Fibroblast of pulmonary artery (primary cell): ENCODE data around the gene CAMK2G.
A peak's percentile ranks its signal among the peaks of the same experiment; 100 is the strongest.
"Not testable (repeated sequence)": the region's sequence is repeated elsewhere in the genome, so short reads cannot be mapped to it uniquely, and the experiment has no call there.

ENCODE experiments used
- DNase-seq: peaks from one replicate; pipeline ENCODE4 v3.0.0-alpha.2; 2010; ENCODE audit warnings: low read depth
- H3K4me3 ChIP-seq: replicated peaks from 2 replicates; pipeline ENCODE4 v1.5.1; 2011; ENCODE audit warnings: low read depth, mild to moderate bottlenecking, control low read depth, low read length, moderate library complexity
- TF ChIP-seq, protein P1 (sequence below): IDR thresholded peaks from 2 replicates; pipeline ENCODE4 v1.5.1; 2011; ENCODE audit warnings: mild to moderate bottlenecking, control low read depth, low read length, inconsistent platforms; ENCODE audit errors: missing control alignments

The CAMK2G gene

GRCh38 chr10:73838827-73839226 is 35.5 kb downstream of the CAMK2G start:
- DNase-seq = peak; percentile 11
- no peak overlapping the region for H3K4me3 ChIP-seq
- TF ChIP-seq, protein P1, sequence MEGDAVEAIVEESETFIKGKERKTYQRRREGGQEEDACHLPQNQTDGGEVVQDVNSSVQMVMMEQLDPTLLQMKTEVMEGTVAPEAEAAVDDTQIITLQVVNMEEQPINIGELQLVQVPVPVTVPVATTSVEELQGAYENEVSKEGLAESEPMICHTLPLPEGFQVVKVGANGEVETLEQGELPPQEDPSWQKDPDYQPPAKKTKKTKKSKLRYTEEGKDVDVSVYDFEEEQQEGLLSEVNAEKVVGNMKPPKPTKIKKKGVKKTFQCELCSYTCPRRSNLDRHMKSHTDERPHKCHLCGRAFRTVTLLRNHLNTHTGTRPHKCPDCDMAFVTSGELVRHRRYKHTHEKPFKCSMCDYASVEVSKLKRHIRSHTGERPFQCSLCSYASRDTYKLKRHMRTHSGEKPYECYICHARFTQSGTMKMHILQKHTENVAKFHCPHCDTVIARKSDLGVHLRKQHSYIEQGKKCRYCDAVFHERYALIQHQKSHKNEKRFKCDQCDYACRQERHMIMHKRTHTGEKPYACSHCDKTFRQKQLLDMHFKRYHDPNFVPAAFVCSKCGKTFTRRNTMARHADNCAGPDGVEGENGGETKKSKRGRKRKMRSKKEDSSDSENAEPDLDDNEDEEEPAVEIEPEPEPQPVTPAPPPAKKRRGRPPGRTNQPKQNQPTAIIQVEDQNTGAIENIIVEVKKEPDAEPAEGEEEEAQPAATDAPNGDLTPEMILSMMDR = no peak

DNA sequence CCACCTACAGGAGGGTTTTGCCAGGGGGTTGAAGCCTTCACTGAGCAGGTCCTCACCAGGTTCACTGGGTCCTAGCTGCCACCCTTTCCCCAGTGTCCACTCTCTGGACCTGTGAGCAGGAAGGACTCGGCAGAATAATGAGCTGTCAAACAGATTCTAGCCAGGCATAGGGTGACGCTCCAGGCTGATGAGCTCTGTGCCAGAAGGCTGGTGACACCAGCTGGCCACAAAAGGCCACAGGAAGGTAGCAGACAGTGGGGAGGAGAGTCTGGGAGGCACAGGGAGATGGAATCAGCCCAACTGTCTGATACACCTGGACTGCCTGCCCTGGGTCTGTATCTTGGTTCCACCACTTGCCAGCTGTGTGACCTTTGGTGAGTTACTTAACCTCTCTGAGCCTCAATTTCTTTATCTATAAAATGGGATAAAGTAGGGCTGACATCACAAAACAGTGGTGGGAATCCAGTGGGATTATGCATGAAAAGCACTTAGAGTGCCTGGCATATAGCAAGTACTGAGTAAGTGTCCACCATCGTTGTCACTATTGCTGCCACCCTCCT is 36.3 kb downstream of the CAMK2G start:
- TF ChIP-seq, protein P1 = no peak
- no peak overlapping the region for H3K4me3 ChIP-seq
- no peak for DNase-seq

DNA sequence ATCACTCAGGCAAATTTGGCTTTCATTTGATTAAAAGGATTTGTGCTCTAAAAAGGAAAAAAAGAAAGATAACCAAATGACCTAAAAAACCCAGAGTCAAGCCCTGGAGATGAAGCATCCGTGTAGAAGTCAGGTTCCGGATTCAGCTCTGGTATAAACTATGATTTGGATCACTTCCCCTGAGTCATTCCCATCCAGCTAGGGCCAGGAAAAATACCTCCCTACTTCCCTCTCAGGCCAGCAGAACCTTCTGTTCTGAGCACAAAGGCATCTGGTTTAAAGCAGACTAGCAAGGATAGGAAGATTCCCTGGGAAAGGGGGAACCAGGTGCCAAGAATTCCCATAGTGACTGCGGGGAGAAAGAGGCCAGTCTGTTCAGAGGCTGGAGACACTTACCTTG is 37.3 kb downstream of the CAMK2G start:
- peak; percentile 70 for DNase-seq
- H3K4me3 ChIP-seq = no peak overlapping the region
- TF ChIP-seq, protein P1 = no peak

DNA sequence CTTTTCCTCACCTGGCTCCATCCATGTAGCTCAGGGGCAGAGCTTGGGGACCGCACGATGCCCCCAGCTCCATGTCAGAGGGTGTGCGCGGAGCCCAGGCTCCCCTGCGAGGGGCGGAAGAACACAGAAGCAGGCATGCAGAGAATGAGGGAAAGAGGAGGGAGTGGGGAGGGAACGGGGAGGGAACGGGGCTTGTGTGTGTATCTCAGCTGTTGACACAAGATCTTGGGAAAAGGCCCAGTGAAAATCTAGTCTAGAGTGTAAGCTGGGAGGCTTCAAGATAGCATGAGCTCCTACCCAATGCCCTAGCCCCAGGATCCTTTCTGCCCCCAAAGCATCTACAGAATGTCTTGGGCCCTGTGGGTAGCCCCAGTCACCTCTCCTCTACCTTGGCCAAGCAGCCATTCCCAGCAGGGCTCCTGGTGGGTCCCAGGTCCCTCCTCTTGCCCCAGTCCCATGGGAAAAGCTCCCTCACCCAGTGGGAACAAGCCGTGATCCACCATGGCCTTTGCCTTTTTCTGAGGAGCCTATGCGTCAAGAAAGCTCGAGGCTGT is 37.9 kb downstream of the CAMK2G start:
- peak; percentile 49 for DNase-seq
- TF ChIP-seq, protein P1 = no peak
- H3K4me3 ChIP-seq = no peak overlapping the region

- not testable (repeated sequence) for DNase-seq, H3K4me3 ChIP-seq
Measured at GRCh38 chr10:73829090-73829489, 45.3 kb downstream of the CAMK2G start.

- TF ChIP-seq, protein P1 = no peak
- H3K4me3 ChIP-seq = no peak overlapping the region
- DNase-seq = no peak
Measured at GRCh38 chr10:73828161-73828560, 46.2 kb downstream of the CAMK2G start.

DNA sequence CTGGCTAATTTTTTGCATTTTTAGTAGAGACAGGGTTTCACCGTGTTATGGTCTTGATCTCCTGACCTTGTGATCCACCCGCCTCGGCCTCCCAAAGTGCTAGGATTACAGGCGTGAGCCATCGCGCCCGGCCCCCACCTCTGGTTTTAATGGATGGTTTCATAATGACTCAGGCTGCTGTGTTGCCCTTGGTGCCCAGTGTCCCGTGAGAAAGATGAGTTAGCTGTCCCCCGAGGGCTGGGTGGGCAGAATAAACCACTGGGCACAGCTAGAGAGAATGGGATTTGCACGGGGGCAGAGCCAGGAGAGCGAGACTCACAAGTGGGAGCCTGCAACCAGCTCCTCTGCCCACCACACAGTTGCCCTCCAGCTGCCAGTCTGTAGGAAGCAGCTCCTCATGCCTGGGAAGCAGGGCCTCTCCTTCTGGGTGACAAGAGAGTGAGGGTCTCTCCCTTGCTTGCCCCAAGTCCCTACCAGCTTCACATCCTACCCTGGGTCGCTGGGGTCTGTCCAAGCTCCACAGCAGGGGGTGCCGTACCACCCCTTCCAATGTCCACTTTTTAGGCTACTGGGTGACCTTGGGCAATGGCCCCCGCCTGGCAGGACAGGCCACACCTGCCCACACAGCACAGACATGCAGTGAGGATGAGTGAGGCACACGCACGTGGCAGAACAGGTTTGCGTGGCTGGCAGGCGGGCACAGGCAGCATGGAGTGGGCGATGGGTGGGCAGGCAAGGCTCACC is 46.8 kb downstream of the CAMK2G start:
- DNase-seq = no peak
- H3K4me3 ChIP-seq = no peak overlapping the region
- TF ChIP-seq, protein P1 = no peak
